IMR-90 (cell line): ENCODE data around the gene RUFY4. TPM values are rescaled to one million over a fixed set of nuclear protein-coding genes. Genes with fewer than 3 reads are reported as not detected.

ENCODE experiments used
- ATAC-seq: fragments of 200-7000 bp; cut with Tn5 transposase; 2 replicates; pipeline ENCODE4 v1.9.1; 2020; ENCODE audit warnings: low read depth, mild to moderate bottlenecking, moderate library complexity
- BruUV-seq: library from RNA; stranded (reverse); fragments of 400-500 nt; replicated peaks from 2 replicates; lab custom pipeline; 2021; lab: Mats Ljungman, UMichigan
- CTCF ChIA-PET: fragments of 300-600 bp; formaldehyde crosslinking; extraction: SDS; loops from one replicate; lab custom pipeline; 2021; ENCODE audit warnings: antibody characterized with exemption; lab: Yijun Ruan, JAX
- POLR2A ChIA-PET: fragments of 300-600 bp; sonication (Branson Sonifier 250); formaldehyde crosslinking; loops from one replicate; lab custom pipeline; 2022; ENCODE audit warnings: antibody characterized with exemption; ENCODE audit not compliant: unreplicated experiment; lab: Charles Lee
- DNase-seq: peaks from one replicate; pipeline ENCODE4 v3.0.0; 2013
- H2AFZ ChIP-seq: replicated peaks from 2 replicates; pipeline ENCODE3; 2013; ENCODE audit warnings: low read length, mild to moderate bottlenecking; ENCODE audit not compliant: poor library complexity
- H2AK5ac ChIP-seq: 2 replicates; pipeline ENCODE4 v1.6.1; 2013; ENCODE audit warnings: low read depth, low read length, inconsistent platforms
- H2AK9ac ChIP-seq: replicated peaks from 2 replicates; pipeline ENCODE3; 2013; ENCODE audit warnings: mild to moderate bottlenecking, low read depth, low read length, moderate library complexity; ENCODE audit not compliant: poor library complexity
- H2BK120ac ChIP-seq: 2 replicates; pipeline ENCODE4 v1.6.1; 2013; ENCODE audit warnings: low read depth, low read length, inconsistent platforms
- H2BK15ac ChIP-seq: 3 replicates; pipeline ENCODE4 v1.6.1; 2013; ENCODE audit warnings: low read depth, low read length, inconsistent platforms
- H2BK20ac ChIP-seq: 2 replicates; pipeline ENCODE4 v1.6.1; 2013; ENCODE audit warnings: low read depth, mild to moderate bottlenecking, inconsistent platforms, low read length, moderate library complexity
- H2BK5ac ChIP-seq: 2 replicates; pipeline ENCODE4 v1.6.1; 2013; ENCODE audit warnings: mild to moderate bottlenecking, low read depth, low read length, inconsistent platforms; ENCODE audit not compliant: poor library complexity, severe bottlenecking
- H3K14ac ChIP-seq: replicated peaks from 2 replicates; pipeline ENCODE4 v1.6.1; 2013; ENCODE audit warnings: low read depth, low read length, inconsistent platforms
- H3K18ac ChIP-seq: 2 replicates; pipeline ENCODE4 v1.6.1; 2013; ENCODE audit warnings: low read depth, low read length, control low read depth
- H3K23ac ChIP-seq: 2 replicates; pipeline ENCODE4 v1.6.1; 2013; ENCODE audit warnings: low read depth, low read length, inconsistent platforms
- H3K27ac ChIP-seq: 2 replicates; pipeline ENCODE4 v1.5.1; 2013; ENCODE audit warnings: mild to moderate bottlenecking, control low read depth, low read length; ENCODE audit not compliant: insufficient read depth
- H3K27me3 ChIP-seq: 2 replicates; pipeline ENCODE4 v1.6.1; 2013; ENCODE audit warnings: low read length; ENCODE audit not compliant: control insufficient read depth, insufficient read depth
- H3K36me3 ChIP-seq: 2 replicates; pipeline ENCODE4 v1.6.1; 2013; ENCODE audit warnings: low read length, mixed read lengths; ENCODE audit not compliant: control insufficient read depth, insufficient read depth
- H3K4ac ChIP-seq: 2 replicates; pipeline ENCODE4 v1.6.1; 2013; ENCODE audit warnings: low read depth, low read length, inconsistent platforms
- H3K4me1 ChIP-seq: 2 replicates; pipeline ENCODE4 v1.6.1; 2013; ENCODE audit warnings: low read length, mixed read lengths; ENCODE audit not compliant: control insufficient read depth, insufficient read depth
- H3K4me2 ChIP-seq: 2 replicates; pipeline ENCODE4 v1.6.1; 2013; ENCODE audit warnings: low read depth, mild to moderate bottlenecking, control low read depth, low read length, moderate library complexity
- H3K4me3 ChIP-seq: 2 replicates; pipeline ENCODE4 v1.5.1; 2013; ENCODE audit warnings: low read depth, mild to moderate bottlenecking, control low read depth, low read length, moderate library complexity; ENCODE audit not compliant: insufficient read depth
- H3K56ac ChIP-seq: 2 replicates; pipeline ENCODE4 v1.6.1; 2013; ENCODE audit warnings: low read length, inconsistent platforms; ENCODE audit not compliant: insufficient read depth; ENCODE audit errors: extremely low read depth
- H3K79me1 ChIP-seq, 2 experiments: 2 replicates each; pipeline ENCODE4 v1.6.1; 2013; ENCODE audit warnings: low read length in 2 of 2, inconsistent platforms in 1 of 2, low read depth in 1 of 2
- H3K9ac ChIP-seq: 2 replicates; pipeline ENCODE4 v1.6.1; 2013; ENCODE audit warnings: low read depth, low read length, control low read depth
- H3K9me1 ChIP-seq: 2 replicates; pipeline ENCODE4 v1.6.1; 2013; ENCODE audit warnings: low read length, inconsistent platforms; ENCODE audit not compliant: insufficient read depth
- H3K9me3 ChIP-seq: 2 replicates; pipeline ENCODE4 v1.6.1; 2013; ENCODE audit warnings: low read length; ENCODE audit not compliant: control insufficient read depth, insufficient read depth
- H4K20me1 ChIP-seq: 2 replicates; pipeline ENCODE4 v1.6.1; 2013; ENCODE audit warnings: low read length, inconsistent platforms; ENCODE audit not compliant: insufficient read depth
- H4K5ac ChIP-seq: 2 replicates; pipeline ENCODE4 v1.6.1; 2013; ENCODE audit warnings: mild to moderate bottlenecking, low read depth, low read length, control low read depth
- H4K8ac ChIP-seq, 2 experiments: 2 replicates each; pipeline ENCODE4 v1.6.1; 2013; ENCODE audit warnings: low read depth in 2 of 2, low read length in 2 of 2, control low read depth in 1 of 2, inconsistent platforms in 1 of 2
- H4K91ac ChIP-seq: 2 replicates; pipeline ENCODE4 v1.6.1; 2013; ENCODE audit warnings: low read depth, low read length, inconsistent platforms; ENCODE audit not compliant: insufficient read depth
- CEBPB ChIP-seq: IDR thresholded peaks from 2 replicates; pipeline ENCODE4 v1.6.1; 2012; ENCODE audit warnings: low read depth, low read length, improper control_type of control experiment
- WGBS, 2 experiments: methylation state at CpG; one replicate each; pipeline versions ENCODE4 v1.1.5 to v1.1.7; 2013; ENCODE audit warnings: missing lambda C conversion rate in 2 of 2; ENCODE audit not compliant: insufficient read length in 1 of 2; ENCODE audit errors: extremely low coverage in 2 of 2; 5-methylcytosine and 5-hydroxymethylcytosine counted together
- dilution Hi-C: fragments of 300-500 bp; cut with HindIII; formaldehyde crosslinking; loops from one replicate; pipeline ENCODE4 v1.14.3; 2018; ENCODE audit warnings: low sequenced_read_pairs; ENCODE audit not compliant: unreplicated experiment
- in situ Hi-C: fragments of 300-500 bp; cut with MboI; formaldehyde crosslinking; loops from 3 replicates; pipeline ENCODE4 v1.14.3; 2019; ENCODE audit warnings: low sequenced_read_pairs, inconsistent platforms, mixed read lengths
- intact Hi-C: fragments of 100-400 bp; cut with micrococcal nuclease; formaldehyde crosslinking; loops from 2 replicates; pipeline ENCODE4 v1.10.0; 2022
- polyA plus RNA-seq, 3 experiments: library from polyadenylated mRNA; depleted of rRNA; stranded (reverse); fragments of >200 nt; gene quantifications; 2 replicates each; pipeline ENCODE4 v1.2.3, GENCODE V29; 2012; ENCODE audit warnings: low replicate concordance in 1 of 3
- total RNA-seq: library from RNA; depleted of rRNA; stranded (reverse); fragments of >200 nt; gene quantifications from 2 replicates; pipeline ENCODE4 v1.2.3, GENCODE V29; 2012

Gene RUFY4
- total and polyA plus RNA-seq, 2 of the 4 experiments (the other 2 are of a cell fraction), result not detected

DNA sequence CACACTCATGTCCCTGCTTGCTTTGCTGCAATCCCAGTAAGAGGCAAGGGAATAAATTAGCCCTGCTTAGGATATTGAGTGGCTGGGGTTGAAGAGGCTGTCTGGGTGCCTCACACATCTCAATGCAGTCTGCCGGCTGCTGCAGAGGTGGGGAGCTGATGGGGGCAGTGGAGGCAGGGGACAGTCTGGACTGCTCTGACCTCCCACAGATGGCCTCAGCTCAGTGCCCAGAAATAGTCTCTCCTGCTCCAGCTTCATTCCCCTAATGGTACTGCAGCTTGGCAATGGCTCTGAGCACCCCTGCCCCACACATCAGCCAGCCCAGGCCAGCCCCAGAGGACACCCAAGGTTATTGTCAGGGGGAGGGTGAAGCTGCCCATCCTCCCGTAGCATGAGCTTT is 44.7 kb upstream of the RUFY4 start:
- Histone ChIP-seq H2BK5ac (no peak overlapping the region), H3K18ac (no peak overlapping the region), H3K4ac (no peak overlapping the region), H3K27me3 (peaks cover 28% of the 10 kb centered on the region; the same call in 1 of the 2 replicates), H3K36me3 (no peaks in the 10 kb centered on the region), H2BK120ac (no peak overlapping the region), H3K9ac (no peak overlapping the region), H2AK9ac (no peak overlapping the region), H3K4me3 (no peak overlapping the region), H3K9me3 (no peaks in the 10 kb centered on the region), H2BK15ac (no peak overlapping the region), H2BK20ac (no peak overlapping the region), H3K9me1 (no peaks in the 10 kb centered on the region; the same call in 1 of the 2 replicates), H3K23ac (no peak overlapping the region; the same call in 1 of the 2 replicates), H2AFZ (no peak overlapping the region), H4K8ac (no peak overlapping the region), H4K91ac (no peak overlapping the region), H4K20me1 (no peaks in the 10 kb centered on the region), H3K4me2 (no peak overlapping the region), H3K56ac (no peak overlapping the region), H2AK5ac (no peak overlapping the region), H3K14ac (no peak overlapping the region), H4K5ac (no peak overlapping the region), H3K79me1 (no peaks in the 10 kb centered on the region), H3K27ac (no peak overlapping the region), H3K4me1 (no peaks in the 10 kb centered on the region)
- CTCF ChIA-PET, result no interaction called here
- no CpG with 5 or more reads among the region's 2 CpGs for WGBS, 2 experiments
- in situ Hi-C loops (no loop called here), dilution Hi-C loops (no loop called here), intact Hi-C loops (no loop called here)
- no peak for TF ChIP-seq CEBPB
- no TSS peak for BruUV-seq
- no peak for DNase-seq
- POLR2A ChIA-PET, result no interaction called here
- ATAC-seq, result no peak
